T-helper 2 cell treated with Interferon-gamma antibody and Interleukin-4, amounts not matched to agents 5 μg/mL and 100 μg/mL, for 36 hours (primary cell): Measurements from ENCODE around the gene PLEKHA5.
"Not testable (repeated sequence)": the region's sequence is repeated elsewhere in the genome, so short reads cannot be mapped to it uniquely, and the experiment has no call there.

Experiments
- DNase-seq: peaks from one replicate; pipeline ENCODE4 v3.0.0; 2021; ENCODE audit warnings: low spot score
- H3K27ac Mint-ChIP-seq: one replicate; pipeline ENCODE4 v1.8.0; 2021; ENCODE audit warnings: mild to moderate bottlenecking, mixed read lengths
- H3K27me3 Mint-ChIP-seq: one replicate; pipeline ENCODE4 v1.8.0; 2021; ENCODE audit warnings: low read depth, mixed read lengths
- H3K36me3 Mint-ChIP-seq: one replicate; pipeline ENCODE4 v1.8.0; 2021; ENCODE audit warnings: low read depth, mixed read lengths
- H3K4me1 Mint-ChIP-seq: one replicate; pipeline ENCODE4 v1.8.0; 2021; ENCODE audit warnings: low read depth, mixed read lengths
- H3K4me3 Mint-ChIP-seq: one replicate; pipeline ENCODE4 v1.8.0; 2022; ENCODE audit warnings: mild to moderate bottlenecking, moderate library complexity, mixed read lengths
- H3K9me3 Mint-ChIP-seq: one replicate; pipeline ENCODE4 v1.8.0; 2021; ENCODE audit warnings: mixed read lengths

PLEKHA5 gene

GRCh38 chr12:19382563-19382962 is 253.0 kb downstream of the PLEKHA5 start:
- no peak for DNase-seq
- Mint-ChIP-seq H3K4me3 (no peak overlapping the region), H3K4me1 (no peaks in the 10 kb centered on the region), H3K27me3 (no peaks in the 10 kb centered on the region), H3K9me3 (no peaks in the 10 kb centered on the region), H3K36me3 (no peaks in the 10 kb centered on the region), H3K27ac (no peak overlapping the region)

GRCh38 chr12:19387161-19387560 is 257.6 kb downstream of the PLEKHA5 start:
- no peaks in the 10 kb centered on the region for H3K9me3 Mint-ChIP-seq
- H3K27ac Mint-ChIP-seq: no peak overlapping the region
- no peak for DNase-seq
- no peaks in the 10 kb centered on the region for H3K36me3 Mint-ChIP-seq
- H3K4me1 Mint-ChIP-seq: no peaks in the 10 kb centered on the region
- H3K4me3 Mint-ChIP-seq: no peak overlapping the region
- no peaks in the 10 kb centered on the region for H3K27me3 Mint-ChIP-seq

- Mint-ChIP-seq H3K27me3 (no peaks in the 10 kb centered on the region), H3K36me3 (no peaks in the 10 kb centered on the region), H3K4me1 (no peaks in the 10 kb centered on the region), H3K27ac (no peak overlapping the region), H3K4me3 (no peak overlapping the region), H3K9me3 (no peaks in the 10 kb centered on the region)
- no peak for DNase-seq
These were observed 258.6 kb downstream of the PLEKHA5 start for GRCh38 chr12:19388131-19388549.

- no peak overlapping the region for H3K27ac Mint-ChIP-seq
- H3K4me3 Mint-ChIP-seq: no peak overlapping the region
- H3K9me3 Mint-ChIP-seq: no peaks in the 10 kb centered on the region
- H3K36me3 Mint-ChIP-seq: no peaks in the 10 kb centered on the region
- no peaks in the 10 kb centered on the region for H3K4me1 Mint-ChIP-seq
- H3K27me3 Mint-ChIP-seq: no peaks in the 10 kb centered on the region
- no peak for DNase-seq
These were observed 260.6 kb downstream of the PLEKHA5 start for GRCh38 chr12:19390051-19390598.

GRCh38 chr12:19392644-19393043 is 263.1 kb downstream of the PLEKHA5 start:
- not testable (repeated sequence) for H3K4me1 Mint-ChIP-seq, H3K9me3 Mint-ChIP-seq, H3K27me3 Mint-ChIP-seq, H3K27ac Mint-ChIP-seq, DNase-seq, H3K4me3 Mint-ChIP-seq, H3K36me3 Mint-ChIP-seq

GRCh38 chr12:19394385-19394784 is 264.9 kb downstream of the PLEKHA5 start:
- Mint-ChIP-seq H3K4me3 (no peak overlapping the region), H3K4me1 (no peaks in the 10 kb centered on the region), H3K9me3 (no peaks in the 10 kb centered on the region), H3K27me3 (no peaks in the 10 kb centered on the region), H3K36me3 (no peaks in the 10 kb centered on the region), H3K27ac (no peak overlapping the region)
- no peak for DNase-seq

GRCh38 chr12:19397534-19397933 is 268.0 kb downstream of the PLEKHA5 start:
- Mint-ChIP-seq H3K4me1 (no peaks in the 10 kb centered on the region), H3K36me3 (no peaks in the 10 kb centered on the region), H3K27ac (no peak overlapping the region), H3K27me3 (no peaks in the 10 kb centered on the region), H3K4me3 (no peak overlapping the region), H3K9me3 (no peaks in the 10 kb centered on the region)
- DNase-seq: no peak

- no peaks in the 10 kb centered on the region for H3K9me3 Mint-ChIP-seq
- no peaks in the 10 kb centered on the region for H3K4me1 Mint-ChIP-seq
- no peak overlapping the region for H3K27ac Mint-ChIP-seq
- no peaks in the 10 kb centered on the region for H3K36me3 Mint-ChIP-seq
- no peak for DNase-seq
- no peaks in the 10 kb centered on the region for H3K27me3 Mint-ChIP-seq
- no peak overlapping the region for H3K4me3 Mint-ChIP-seq
These were observed 269.1 kb downstream of the PLEKHA5 start for GRCh38 chr12:19398376-19399363.

- H3K27me3 Mint-ChIP-seq, H3K36me3 Mint-ChIP-seq, H3K4me3 Mint-ChIP-seq, H3K27ac Mint-ChIP-seq, H3K4me1 Mint-ChIP-seq, H3K9me3 Mint-ChIP-seq, DNase-seq: not testable (repeated sequence)
These were observed 271.2 kb downstream of the PLEKHA5 start for GRCh38 chr12:19400649-19401285.

- H3K4me3 Mint-ChIP-seq: no peak overlapping the region
- H3K27me3 Mint-ChIP-seq: no peaks in the 10 kb centered on the region
- peaks cover 4% of the 10 kb centered on the region for H3K4me1 Mint-ChIP-seq
- peaks cover 5% of the 10 kb centered on the region for H3K9me3 Mint-ChIP-seq
- H3K27ac Mint-ChIP-seq: no peak overlapping the region
- H3K36me3 Mint-ChIP-seq: peaks cover 2% of the 10 kb centered on the region
- DNase-seq: no peak
These were observed 272.7 kb downstream of the PLEKHA5 start for GRCh38 chr12:19402211-19402610.

GRCh38 chr12:19402743-19403431 is 273.4 kb downstream of the PLEKHA5 start:
- no peak overlapping the region for H3K4me3 Mint-ChIP-seq
- no peak for DNase-seq
- peaks cover 5% of the 10 kb centered on the region for H3K9me3 Mint-ChIP-seq
- no peak overlapping the region for H3K27ac Mint-ChIP-seq
- H3K27me3 Mint-ChIP-seq: no peaks in the 10 kb centered on the region
- H3K4me1 Mint-ChIP-seq: peaks cover 4% of the 10 kb centered on the region
- peaks cover 2% of the 10 kb centered on the region for H3K36me3 Mint-ChIP-seq

- Mint-ChIP-seq H3K4me3 (no peak overlapping the region), H3K27ac (peak overlapping the region; percentile 75), H3K4me1 (peaks cover 4% of the 10 kb centered on the region), H3K36me3 (peaks cover 2% of the 10 kb centered on the region), H3K27me3 (no peaks in the 10 kb centered on the region), H3K9me3 (peaks cover 5% of the 10 kb centered on the region)
- DNase-seq: no peak
These were observed 274.8 kb downstream of the PLEKHA5 start for GRCh38 chr12:19404242-19404880.

GRCh38 chr12:19409376-19409775 is 279.8 kb downstream of the PLEKHA5 start:
- no peak overlapping the region for H3K4me3 Mint-ChIP-seq
- H3K9me3 Mint-ChIP-seq: peaks cover 2% of the 10 kb centered on the region
- no peaks in the 10 kb centered on the region for H3K36me3 Mint-ChIP-seq
- no peaks in the 10 kb centered on the region for H3K4me1 Mint-ChIP-seq
- no peaks in the 10 kb centered on the region for H3K27me3 Mint-ChIP-seq
- DNase-seq: no peak
- H3K27ac Mint-ChIP-seq: no peak overlapping the region
